HUDEP-2 (cell line): ENCODE results near the gene OIP5.
"Not testable (repeated sequence)": the region's sequence is repeated elsewhere in the genome, so short reads cannot be mapped to it uniquely, and the experiment has no call there.

ENCODE experiments used
- DNase-seq, 76 experiments: peaks; one replicate each; lab custom pipeline; 2025; ENCODE audit not compliant: unreplicated experiment in 76 of 76; lab: John Stamatoyannopoulos, UW

Gene OIP5

DNA sequence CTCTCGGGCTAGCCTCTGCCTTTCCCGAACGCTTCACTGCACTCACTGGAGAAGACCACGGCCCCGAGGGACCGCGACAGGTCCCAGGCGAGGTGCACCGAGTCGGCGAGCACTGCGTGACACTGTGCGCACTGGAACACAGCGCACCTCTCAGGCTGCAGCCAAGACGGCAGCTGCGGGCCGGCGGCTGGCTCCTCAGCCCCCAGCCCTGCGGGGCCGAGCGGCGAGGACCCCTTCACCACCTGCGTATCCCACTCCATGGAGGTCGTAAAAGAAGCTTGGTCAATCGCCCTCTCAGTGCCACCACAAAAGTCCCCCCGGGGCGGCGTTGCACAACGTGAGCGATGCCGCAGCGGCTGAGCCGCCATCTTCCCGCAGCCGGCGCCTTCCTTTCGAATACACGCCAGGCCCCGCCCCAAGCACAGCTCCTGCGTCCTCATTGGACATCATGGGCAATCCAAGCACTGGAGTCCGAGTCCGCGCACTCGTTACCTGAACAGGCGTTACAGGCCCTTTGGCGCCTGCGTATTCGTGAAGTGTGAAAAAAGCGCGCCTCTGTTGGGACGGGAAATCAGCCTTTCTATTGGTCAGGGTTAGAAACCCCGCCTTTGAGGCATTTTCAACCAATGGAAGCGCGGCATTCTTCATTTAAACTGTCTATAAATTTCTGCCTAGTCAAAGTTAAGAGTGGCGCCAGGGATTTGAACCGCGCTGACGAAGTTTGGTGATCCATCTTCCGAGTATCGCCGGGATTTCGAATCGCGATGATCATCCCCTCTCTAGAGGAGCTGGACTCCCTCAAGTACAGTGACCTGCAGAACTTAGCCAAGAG is at the start of gene OIP5, which contains the start of gene NUSAP1:
OIP5 (minus strand) TSS at position 398 of the 832 bp plus-strand sequence; CDS start at position 368, 30 bp downstream.
NUSAP1 (plus strand) TSS at position 688 of the 832 bp plus-strand sequence; CDS start at position 765, 77 bp downstream.
- peak; percentile 68 to 99 (median 98) for DNase-seq

DNA sequence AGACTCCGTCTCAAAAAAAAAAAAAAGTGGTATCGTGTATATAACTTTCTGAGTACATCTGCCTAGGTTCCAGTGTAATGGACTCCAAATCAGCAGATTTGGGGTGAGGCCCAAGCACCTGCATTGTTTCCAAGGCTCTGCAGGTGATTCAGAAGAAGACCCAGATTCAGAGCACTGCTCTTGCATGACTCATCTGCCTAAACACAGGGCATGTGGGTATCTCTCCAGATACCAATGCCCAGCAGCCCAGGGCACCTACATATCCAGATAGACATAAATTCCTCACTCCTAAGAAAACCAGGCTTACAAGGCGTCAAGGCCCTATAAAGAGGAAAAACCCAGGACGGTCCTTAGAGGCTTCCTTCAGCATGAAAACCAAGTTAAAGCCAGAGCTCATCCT is 45.6 kb upstream of the OIP5 start:
- no peak for DNase-seq

DNA sequence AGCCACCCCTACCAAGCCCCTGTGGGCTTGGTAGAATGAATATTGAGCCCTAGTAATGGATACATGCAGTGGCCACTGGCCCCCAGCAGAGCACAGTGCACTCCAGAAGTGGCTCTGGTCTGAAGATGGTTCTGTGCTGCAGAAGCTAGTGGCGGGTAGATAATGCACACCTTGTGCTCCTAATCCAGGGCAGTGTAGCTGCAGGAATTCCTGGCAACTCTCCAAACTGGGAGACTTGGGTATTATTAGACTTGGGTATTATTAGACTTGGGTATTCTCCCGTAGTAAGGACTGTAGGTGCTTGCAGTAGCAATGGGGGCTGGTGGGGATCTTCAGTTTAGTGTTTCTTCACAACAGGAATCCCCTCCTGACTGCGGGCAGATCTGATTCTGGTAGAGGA is 35.0 kb upstream of the OIP5 start:
- DNase-seq: no peak

DNA sequence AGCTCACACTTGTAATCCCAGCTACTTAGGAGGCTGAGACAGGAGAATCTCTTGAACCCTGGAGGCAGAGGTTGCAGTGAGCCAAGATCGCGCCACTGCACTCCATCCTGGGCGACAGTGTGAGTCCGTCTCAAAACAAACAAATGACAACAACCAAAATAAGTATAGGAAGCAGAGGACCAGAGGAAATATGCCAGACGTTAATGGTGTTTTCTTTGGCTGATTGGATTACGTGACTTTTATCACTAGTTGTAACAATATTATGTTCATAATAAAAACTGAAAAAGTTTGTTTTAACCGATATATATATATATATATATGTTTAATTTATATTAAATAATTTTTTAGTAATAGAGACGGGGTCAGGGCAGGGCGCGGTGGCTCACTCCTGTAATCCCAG is 22.0 kb upstream of the OIP5 start:
- DNase-seq: no peak

DNA sequence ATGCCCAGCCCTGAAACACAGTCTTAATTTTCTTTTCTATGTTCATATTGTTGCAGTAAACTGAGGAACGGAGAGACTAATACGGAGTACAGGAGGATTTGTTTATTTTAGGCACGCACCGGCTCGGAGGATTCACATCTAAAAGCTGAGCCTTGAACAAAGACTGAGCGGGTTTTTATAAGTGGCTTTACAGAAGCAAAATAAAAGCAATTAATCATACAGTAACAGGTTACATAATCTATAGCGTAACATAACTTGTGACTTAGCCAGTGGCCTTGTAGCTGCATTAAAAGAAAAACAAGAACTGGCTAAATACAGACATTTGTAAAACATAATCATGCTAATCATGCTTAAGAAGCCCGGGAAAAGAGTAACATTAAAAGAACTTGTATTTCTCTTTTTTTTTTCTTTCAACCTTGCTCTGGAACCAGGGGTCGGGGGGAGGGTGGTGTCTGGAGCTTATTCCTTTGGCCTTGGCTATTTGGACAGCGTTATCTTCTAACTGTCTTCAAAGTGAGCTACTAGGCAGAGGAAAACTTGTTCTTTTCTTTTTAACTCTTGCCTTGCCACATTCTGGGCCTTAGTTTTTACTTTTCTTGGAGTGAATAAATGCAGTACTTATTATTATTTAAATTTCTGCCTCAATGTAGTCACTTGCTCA is 17.8 kb upstream of the OIP5 start:
- DNase-seq: no peak

DNA sequence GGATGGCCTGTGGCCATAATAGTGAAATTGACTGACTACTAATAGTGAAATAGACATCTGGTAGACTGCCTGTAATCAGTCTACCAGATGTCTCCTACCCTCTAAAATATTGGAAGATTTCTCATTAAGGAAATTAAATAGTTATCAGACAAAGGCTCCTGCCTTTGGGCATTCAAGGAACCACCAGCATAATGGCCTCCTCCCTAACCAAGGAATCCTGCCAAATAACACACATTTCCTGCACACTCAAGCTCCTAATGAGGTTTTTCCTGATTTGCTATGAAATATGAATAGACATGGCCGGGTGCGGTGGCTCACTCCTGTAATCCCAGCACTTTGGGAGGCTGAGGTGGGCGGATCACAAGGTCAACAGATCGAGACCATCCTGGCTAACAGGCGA is 14.8 kb upstream of the OIP5 start:
- DNase-seq: no peak

DNA sequence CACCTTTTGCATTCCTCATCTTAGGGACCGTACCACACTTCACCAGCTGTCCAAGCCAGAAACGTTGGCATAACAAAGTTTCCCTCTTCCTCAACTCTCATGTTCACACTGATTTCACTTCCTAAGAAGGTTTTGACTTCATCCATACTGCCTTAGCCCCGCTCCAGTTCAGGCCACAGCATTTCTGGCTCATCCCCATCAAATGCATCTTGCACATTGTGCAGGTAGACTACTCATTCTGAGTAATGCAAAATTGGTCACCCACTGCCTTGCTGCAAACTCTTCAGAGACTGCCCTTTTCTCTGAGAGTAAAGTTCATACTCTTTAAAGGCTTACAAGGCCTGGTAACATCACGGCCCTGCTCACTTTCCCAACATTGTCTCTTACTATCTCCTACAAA is 9.1 kb upstream of the OIP5 start:
- DNase-seq: no peak

DNA sequence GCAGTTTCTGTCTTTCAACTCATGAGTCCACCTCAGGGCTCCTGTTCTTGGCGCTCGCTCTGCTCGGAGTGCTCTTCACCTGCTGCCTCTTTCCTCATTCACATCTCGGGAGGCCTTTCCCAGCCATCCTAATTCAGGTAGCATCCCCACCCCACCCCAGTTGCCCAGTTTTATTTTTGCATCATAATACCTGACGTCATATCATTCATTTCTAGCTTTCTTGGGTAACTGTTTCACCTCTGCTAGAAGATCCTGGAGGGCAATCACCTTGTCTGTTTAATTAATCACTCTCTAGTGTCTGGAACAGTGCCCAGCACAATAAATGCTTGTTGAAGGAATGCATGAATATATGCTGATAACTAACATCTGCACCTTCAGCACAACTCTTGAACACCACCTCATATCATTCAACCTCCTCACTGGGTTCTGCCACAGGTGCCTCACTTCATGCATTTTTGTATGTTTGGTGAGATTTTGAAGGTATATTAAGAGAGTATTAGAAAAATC is 7.9 kb upstream of the OIP5 start:
- DNase-seq: peak in 1 of 76 experiments; percentile 1

DNA sequence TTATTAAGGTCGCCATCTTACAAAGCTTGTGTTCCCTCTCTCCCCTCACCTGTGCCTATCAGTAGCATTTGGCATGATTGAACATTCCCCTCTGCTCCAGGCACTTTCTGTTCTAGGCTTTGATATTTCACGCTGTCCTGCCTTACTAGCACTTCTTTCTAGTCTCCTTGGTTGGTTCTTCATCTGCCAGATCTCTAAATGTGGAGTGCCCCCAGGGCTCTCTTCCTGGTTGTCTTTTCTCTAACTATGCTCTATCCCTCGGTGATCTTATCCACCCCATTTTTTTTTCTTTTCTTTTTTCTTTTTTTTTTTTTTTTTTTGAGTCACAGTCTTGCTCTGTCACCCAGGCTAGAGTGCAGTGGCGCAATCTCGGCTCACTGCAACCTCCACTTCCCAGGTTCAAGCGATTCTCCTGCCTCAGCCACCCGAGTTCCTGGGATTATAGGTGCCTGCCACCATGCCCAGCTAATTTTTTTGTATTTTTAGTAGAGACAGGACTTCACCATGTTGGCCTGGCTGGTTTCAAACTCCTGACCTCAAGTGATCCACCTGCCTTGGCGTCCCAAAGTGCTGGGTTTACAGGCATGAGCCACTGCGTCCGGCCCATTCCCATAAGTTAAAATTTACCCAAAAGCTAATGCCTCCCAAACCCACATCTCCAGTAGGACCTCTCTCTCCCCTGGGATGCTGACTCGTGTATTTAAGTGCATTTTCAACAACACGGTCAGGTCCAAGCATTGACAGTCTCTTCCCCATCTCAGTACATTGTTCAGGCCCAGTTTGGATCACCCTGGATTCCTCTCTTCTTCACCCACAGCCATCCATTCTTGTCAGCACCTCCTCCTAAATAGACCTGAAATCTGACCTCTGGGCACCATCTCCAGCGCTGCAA is 5.5 kb upstream of the OIP5 start:
- DNase-seq: no peak

DNA sequence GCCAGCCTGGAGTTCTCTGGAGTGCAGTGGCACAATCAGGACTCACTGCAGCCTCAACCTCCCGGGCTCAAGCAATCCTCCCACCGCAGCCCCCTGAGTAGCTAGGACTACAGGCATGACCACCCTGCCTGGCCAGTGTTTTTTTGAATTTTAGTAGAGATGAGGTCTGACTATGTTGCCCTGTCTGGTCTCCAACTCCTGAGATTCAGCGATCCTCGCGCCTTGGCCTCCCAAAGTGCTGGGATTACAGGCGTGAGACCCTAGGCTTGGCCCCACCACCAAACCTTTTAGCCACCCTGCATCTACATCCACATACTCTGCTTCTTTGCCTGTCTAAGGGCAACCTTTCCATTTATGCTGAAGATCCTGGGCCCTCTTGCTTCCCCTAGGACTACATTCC is 4.7 kb upstream of the OIP5 start:
- DNase-seq: no peak

DNA sequence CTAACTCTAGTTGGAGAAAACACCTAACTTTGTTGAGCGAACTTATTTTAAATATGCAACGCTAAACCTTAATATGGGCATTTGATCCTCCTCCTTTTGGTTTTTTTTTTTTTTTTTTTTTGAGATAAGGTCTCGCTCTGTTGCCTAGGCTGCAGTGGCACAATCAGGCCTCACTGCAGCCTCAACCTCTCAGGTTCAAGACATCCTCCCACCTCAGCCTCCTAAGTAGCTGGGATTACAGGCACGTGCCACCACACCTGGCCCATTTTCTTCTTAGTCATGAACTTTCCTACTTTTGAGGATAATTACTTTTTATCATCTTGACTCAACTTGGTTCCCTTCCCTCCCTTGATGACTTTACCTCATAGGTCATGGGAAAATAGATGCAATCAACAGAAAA is 4.2 kb upstream of the OIP5 start:
- peak in 4 of 76 experiments; percentile 1 to 11 (median 8) for DNase-seq

DNA sequence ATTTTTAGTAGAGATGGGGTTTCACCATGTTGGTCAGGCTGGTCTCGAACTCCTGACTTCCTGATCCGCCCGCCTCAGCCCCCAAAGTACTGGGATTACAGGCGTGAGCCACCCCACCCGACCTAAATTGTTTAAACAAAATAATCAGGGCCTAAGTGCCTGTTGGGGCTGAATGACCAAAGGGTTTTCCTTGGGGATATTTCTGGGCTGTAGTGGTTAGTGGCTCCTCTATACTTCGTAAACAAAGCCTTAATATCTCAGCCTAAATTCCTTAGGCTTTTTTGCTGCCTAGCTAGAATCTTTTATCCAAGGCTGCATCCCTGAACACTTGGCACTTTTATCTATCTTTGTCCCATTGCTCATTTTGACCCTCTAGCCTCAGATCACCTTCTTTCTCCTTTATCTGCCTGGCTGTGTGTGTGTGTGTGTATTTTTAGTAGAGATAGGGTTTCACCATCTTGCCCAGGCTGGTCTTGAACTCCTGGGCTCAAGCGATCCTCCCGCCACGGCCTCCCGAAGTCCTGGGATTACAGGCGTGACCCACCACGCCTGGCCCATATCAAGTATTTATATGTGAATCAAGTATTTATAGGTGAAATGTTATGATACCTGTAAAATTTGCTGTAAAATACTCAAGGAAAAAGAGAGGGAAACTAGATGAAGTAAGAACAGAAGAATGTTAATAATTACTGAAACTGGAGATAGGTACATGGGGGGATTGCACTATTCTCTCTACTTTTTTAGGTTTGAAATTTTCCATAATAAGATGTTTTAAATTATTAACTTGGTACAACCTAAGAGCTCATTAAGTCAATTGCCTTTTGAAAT is 2.1 kb upstream of the OIP5 start:
- peak in 51 of 76 experiments; percentile 3 to 65 (median 23) for DNase-seq

DNA sequence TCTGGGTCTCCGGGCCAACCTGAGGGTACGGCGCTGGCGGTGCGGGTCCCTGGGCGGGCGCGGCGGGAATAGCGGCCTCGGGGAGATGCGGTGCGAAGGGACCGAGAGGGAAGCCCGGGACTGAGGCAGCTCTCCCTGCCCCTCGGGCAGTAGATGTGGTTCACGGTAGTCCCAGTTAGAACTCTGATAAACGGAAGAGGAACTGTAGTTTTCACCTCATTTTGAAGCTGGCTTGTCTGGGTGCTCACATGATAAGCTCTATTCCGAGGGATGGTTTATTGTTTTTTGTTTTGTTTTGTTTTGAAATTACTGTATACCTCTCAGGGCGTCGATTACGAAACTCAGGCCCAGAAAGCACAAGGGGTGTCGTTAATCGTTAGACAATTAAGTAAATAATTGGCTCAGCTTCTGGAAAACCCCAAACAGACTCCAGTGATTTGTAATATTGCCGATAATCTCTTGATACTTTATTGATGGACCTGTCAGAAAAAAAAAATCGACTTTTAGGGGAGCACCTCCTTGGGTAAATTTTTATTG is 703 bp upstream of the OIP5 start:
- peak in 14 of 76 experiments; percentile 28 to 56 (median 46) for DNase-seq

DNA sequence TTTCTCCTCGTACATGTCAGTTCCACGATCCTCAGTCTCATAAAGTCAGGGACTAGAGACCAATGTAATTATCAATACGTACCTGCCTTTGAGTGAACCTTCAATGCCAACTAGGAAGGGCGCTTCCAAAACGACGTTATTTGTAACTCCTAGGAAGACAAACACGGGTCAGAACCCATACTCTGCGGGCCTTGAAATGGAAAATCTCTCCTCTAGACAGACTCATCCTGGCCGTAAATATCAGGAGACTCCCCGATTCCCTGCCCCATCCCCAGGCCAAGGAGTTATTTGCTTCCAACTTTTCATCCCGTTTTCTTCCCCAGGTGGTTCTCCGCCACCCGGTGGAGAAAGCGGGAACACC is 578 bp downstream of the OIP5 start:
- DNase-seq: peak in 1 of 76 experiments; percentile 14

DNA sequence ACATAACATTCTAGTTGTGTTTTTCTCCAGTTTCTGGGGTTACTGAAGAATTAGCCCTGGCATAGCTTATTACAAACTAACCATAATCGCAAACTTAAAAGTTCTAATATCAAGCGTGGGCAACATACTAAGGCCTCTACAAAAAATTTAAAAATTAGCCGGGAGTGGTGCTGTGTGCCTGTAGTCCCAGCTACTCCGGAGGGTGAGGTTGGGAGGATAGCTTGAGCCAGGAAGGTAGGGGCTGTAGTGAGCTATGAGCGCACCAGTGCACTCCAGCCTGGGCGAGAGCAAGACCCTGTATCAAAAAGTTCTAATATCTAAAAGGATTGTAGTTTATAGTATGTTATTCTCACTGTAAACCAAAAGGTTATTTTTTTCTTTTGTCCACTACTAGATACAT is 1.1 kb downstream of the OIP5 start:
- DNase-seq: no peak

DNA sequence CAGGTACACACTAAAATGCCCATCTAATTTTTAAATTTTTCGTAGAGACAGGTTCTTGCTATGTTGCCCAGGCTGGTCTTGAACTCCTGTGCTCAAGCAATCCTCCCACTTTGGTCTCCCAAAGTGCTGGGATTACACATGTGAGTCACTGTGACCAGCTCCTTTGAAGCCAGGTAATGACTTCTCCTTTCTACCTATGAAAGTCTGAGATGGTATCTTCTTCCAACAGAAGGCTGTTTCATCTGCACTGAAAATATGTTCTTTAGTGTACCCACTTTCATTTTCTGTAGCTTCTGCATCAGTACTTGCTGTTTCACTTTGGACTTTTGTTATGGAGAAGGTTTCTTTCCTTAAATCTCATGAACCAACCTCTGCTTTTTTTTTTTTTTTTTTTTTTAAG is 8.8 kb downstream of the OIP5 start:
- no peak for DNase-seq

DNA sequence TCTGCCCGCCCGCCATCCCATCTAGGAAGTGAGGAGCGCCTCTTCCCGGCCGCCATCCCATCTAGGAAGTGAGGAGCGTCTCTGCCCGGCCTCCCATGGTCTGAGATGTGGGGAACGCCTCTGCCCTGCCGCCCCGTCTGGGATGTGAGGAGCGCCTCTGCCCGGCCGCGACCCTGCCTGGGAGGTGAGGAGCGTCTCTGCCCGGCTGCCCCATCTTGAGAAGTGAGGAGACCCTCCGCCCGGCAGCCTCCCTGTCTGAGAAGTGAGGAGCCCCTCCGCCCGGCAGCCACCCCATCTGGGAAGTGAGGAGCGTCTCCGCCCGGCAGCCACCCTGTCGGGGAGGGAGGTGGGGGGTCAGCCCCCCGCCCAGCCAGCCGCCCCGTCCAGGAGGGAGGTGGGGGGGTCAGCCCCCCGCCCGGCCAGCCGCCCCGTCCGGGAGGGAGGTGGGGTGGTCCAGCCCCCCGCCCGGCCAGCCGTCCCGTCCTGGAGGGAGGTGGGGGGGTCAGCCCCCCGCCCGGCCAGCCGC is 11.5 kb downstream of the OIP5 start:
- not testable (repeated sequence) for DNase-seq

DNA sequence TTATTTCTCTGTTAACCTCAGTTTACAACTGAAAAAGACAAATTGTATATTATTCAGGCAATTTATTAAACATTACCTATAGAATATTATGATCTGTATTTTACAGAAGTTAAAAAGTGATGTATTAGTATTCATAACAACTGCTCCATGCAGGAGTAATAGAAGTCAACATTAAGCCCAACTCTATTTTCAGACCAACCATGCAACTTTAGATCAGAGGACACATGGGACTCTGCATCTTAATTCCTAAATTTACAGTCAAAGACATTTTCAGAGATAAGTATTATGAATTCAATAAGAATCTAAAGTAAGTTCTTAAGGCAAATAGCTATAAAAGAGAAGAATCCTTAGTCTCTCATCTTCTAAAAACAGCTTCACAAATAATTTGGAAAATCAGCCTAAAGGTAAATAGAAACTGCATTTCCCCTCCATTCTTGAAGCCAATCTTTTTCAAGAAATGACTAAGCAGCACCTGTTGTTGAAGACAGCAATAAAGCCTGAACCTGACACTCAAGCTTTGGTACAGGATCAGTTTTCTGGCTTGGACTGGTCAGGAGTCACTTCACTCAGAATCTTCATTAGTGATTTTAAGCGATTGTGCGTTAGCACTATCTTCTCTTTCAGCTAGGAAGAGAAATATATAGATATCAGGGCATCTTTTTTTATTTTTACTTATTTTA is 23.0 kb downstream of the OIP5 start:
- DNase-seq: no peak

DNA sequence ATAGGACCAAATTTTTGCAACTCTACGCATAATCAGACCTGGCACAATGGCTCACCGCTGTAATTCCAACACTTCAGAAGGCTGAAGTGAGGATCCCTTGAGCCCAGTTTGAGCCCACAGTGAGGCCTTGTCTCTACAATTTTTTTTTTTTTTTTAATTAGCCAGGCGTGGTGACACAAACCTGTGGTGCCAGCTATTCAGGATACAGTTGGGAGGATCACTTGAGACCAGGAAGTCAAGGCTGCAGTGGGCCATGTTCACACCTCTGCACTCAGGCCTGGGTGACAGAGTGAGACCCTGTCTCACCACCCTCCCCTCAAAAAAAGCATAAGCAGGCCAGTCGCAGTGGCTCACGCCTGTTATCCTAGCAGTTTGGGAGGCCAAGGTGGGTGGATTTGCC is 24.7 kb downstream of the OIP5 start:
- no peak for DNase-seq
